Mononuclear cell (primary cell): Measurements from ENCODE around the gene MORC2. TPM values are rescaled to one million over a fixed set of nuclear protein-coding genes. Genes with fewer than 3 reads are reported as not detected.

Experiments
- H3K27me3 ChIP-seq: 2 replicates; pipeline ENCODE4 v1.6.0; 2011; ENCODE audit warnings: low read length, control low read depth; ENCODE audit not compliant: insufficient read depth
- H3K4me1 ChIP-seq: 2 replicates; pipeline ENCODE4 v1.5.1; 2011; ENCODE audit warnings: mild to moderate bottlenecking, low read length, control low read depth; ENCODE audit not compliant: insufficient read depth
- H3K4me3 ChIP-seq: 2 replicates; pipeline ENCODE4 v1.5.1; 2011; ENCODE audit warnings: mild to moderate bottlenecking, low read length, moderate library complexity
- H3K9me3 ChIP-seq: 2 replicates; pipeline ENCODE4 v1.5.1; 2011; ENCODE audit warnings: low read depth, mild to moderate bottlenecking, control low read depth, low read length
- total RNA-seq: library from RNA; depleted of rRNA; stranded (reverse); fragments of >200 nt; gene quantifications from one replicate; pipeline ENCODE4 v1.2.3, GENCODE V29; 2012

Gene MORC2
- 12.9 TPM for total RNA-seq

GRCh38 chr22:30968015-30968923, at the start of gene MORC2:
Gene MORC2, minus strand, starts transcription at chr22:30968774. Its CDS starts 885 bp downstream, at chr22:30967889.
- Histone ChIP-seq H3K4me3 (peak within 1 kb of the TSS; percentile 61), H3K4me1 (peaks cover 24% of the 10 kb centered on the region), H3K27me3 (no peaks in the 10 kb centered on the region), H3K9me3 (peaks cover 26% of the 10 kb centered on the region)

GRCh38 chr22:31005535-31005934, 37.0 kb upstream of the MORC2 start:
- Histone ChIP-seq H3K4me3 (no peak overlapping the region), H3K9me3 (peaks cover 4% of the 10 kb centered on the region), H3K4me1 (no peaks in the 10 kb centered on the region), H3K27me3 (no peaks in the 10 kb centered on the region)

- Histone ChIP-seq H3K27me3 (no peaks in the 10 kb centered on the region), H3K4me1 (peaks cover 11% of the 10 kb centered on the region), H3K9me3 (peaks cover 4% of the 10 kb centered on the region), H3K4me3 (no peak overlapping the region)
Measured at GRCh38 chr22:31001124-31001770, 32.7 kb upstream of the MORC2 start.

- no peaks in the 10 kb centered on the region for H3K27me3 ChIP-seq
- H3K4me3 ChIP-seq = no peak overlapping the region
- no peaks in the 10 kb centered on the region for H3K9me3 ChIP-seq
- H3K4me1 ChIP-seq = peaks cover 26% of the 10 kb centered on the region
Measured at GRCh38 chr22:30998329-30998728, 29.8 kb upstream of the MORC2 start.

GRCh38 chr22:30996462-30996861, 27.9 kb upstream of the MORC2 start:
- Histone ChIP-seq H3K4me1 (peaks cover 26% of the 10 kb centered on the region), H3K4me3 (no peak overlapping the region), H3K9me3 (no peaks in the 10 kb centered on the region), H3K27me3 (no peaks in the 10 kb centered on the region)

- no peak overlapping the region for H3K4me3 ChIP-seq
- peaks cover 34% of the 10 kb centered on the region for H3K4me1 ChIP-seq
- no peaks in the 10 kb centered on the region for H3K27me3 ChIP-seq
- H3K9me3 ChIP-seq = no peaks in the 10 kb centered on the region
Measured at GRCh38 chr22:30994960-30995359, 26.4 kb upstream of the MORC2 start.

- Histone ChIP-seq H3K9me3 (no peaks in the 10 kb centered on the region), H3K4me1 (peaks cover 44% of the 10 kb centered on the region), H3K27me3 (no peaks in the 10 kb centered on the region), H3K4me3 (no peak overlapping the region)
Measured at GRCh38 chr22:30992565-30992964, 24.0 kb upstream of the MORC2 start.

- H3K4me3 ChIP-seq = no peak overlapping the region
- H3K9me3 ChIP-seq = no peaks in the 10 kb centered on the region
- H3K27me3 ChIP-seq = no peaks in the 10 kb centered on the region
- H3K4me1 ChIP-seq = peaks cover 28% of the 10 kb centered on the region
Measured at GRCh38 chr22:30990690-30991089, 22.1 kb upstream of the MORC2 start.

GRCh38 chr22:30989474-30989873, 20.9 kb upstream of the MORC2 start:
- Histone ChIP-seq H3K27me3 (no peaks in the 10 kb centered on the region), H3K4me1 (peaks cover 19% of the 10 kb centered on the region), H3K4me3 (no peak overlapping the region), H3K9me3 (peaks cover 5% of the 10 kb centered on the region)

GRCh38 chr22:30985561-30986208, 17.1 kb upstream of the MORC2 start:
- Histone ChIP-seq H3K4me1 (peaks cover 18% of the 10 kb centered on the region), H3K9me3 (peaks cover 22% of the 10 kb centered on the region), H3K27me3 (no peaks in the 10 kb centered on the region), H3K4me3 (no peak overlapping the region)

GRCh38 chr22:30984317-30984716, 15.7 kb upstream of the MORC2 start:
- Histone ChIP-seq H3K27me3 (no peaks in the 10 kb centered on the region), H3K4me1 (peaks cover 5% of the 10 kb centered on the region), H3K9me3 (peaks cover 33% of the 10 kb centered on the region), H3K4me3 (no peak overlapping the region)

- no peaks in the 10 kb centered on the region for H3K27me3 ChIP-seq
- H3K4me1 ChIP-seq = peaks cover 7% of the 10 kb centered on the region
- H3K4me3 ChIP-seq = no peak overlapping the region
- peaks cover 47% of the 10 kb centered on the region for H3K9me3 ChIP-seq
Measured at GRCh38 chr22:30982512-30982911, 13.9 kb upstream of the MORC2 start.

GRCh38 chr22:30979932-30980331, 11.4 kb upstream of the MORC2 start:
- Histone ChIP-seq H3K4me1 (peaks cover 11% of the 10 kb centered on the region), H3K4me3 (no peak overlapping the region), H3K27me3 (no peaks in the 10 kb centered on the region), H3K9me3 (peaks cover 72% of the 10 kb centered on the region)

GRCh38 chr22:30978304-30978962, 9.9 kb upstream of the MORC2 start:
- H3K27me3 ChIP-seq = no peaks in the 10 kb centered on the region
- peaks cover 11% of the 10 kb centered on the region for H3K4me1 ChIP-seq
- H3K9me3 ChIP-seq = peaks cover 77% of the 10 kb centered on the region
- H3K4me3 ChIP-seq = no peak overlapping the region

GRCh38 chr22:30970356-30970746, 1.8 kb upstream of the MORC2 start:
- Histone ChIP-seq H3K27me3 (no peaks in the 10 kb centered on the region), H3K9me3 (peaks cover 47% of the 10 kb centered on the region), H3K4me1 (peaks cover 24% of the 10 kb centered on the region), H3K4me3 (peak overlapping the region; percentile 61)
